Brain pericyte (primary cell): ENCODE results near the gene STXBP6.

ENCODE experiments used
- DNase-seq: peaks from one replicate; pipeline ENCODE4 v3.0.0-alpha.2; 2012; ENCODE audit warnings: low read depth, low spot score

Gene STXBP6

GRCh38 chr14:24887623-24888304 is 162.2 kb downstream of the STXBP6 start:
- DNase-seq, result no peak

GRCh38 chr14:24885410-24885913 is 164.5 kb downstream of the STXBP6 start:
- DNase-seq, result no peak

DNA sequence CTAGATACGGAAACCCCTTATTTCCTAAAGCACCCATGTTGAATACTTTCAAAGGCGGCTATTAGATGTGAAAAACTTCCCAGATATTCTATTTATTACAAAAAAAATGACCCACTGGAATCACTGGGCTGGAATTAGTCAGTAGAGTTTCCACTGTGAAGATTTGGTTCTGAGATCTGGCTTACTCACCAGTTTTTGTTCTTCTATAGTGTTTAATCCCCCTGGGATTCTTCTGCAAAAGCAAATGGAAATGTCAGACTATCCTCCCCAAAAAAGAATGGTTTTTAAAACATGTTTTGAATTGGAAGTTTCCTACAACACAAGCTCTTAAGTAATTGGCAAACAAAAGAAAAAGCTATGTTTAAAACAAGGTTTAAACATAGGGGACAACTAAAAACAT is 166.4 kb downstream of the STXBP6 start:
- no peak for DNase-seq

DNA sequence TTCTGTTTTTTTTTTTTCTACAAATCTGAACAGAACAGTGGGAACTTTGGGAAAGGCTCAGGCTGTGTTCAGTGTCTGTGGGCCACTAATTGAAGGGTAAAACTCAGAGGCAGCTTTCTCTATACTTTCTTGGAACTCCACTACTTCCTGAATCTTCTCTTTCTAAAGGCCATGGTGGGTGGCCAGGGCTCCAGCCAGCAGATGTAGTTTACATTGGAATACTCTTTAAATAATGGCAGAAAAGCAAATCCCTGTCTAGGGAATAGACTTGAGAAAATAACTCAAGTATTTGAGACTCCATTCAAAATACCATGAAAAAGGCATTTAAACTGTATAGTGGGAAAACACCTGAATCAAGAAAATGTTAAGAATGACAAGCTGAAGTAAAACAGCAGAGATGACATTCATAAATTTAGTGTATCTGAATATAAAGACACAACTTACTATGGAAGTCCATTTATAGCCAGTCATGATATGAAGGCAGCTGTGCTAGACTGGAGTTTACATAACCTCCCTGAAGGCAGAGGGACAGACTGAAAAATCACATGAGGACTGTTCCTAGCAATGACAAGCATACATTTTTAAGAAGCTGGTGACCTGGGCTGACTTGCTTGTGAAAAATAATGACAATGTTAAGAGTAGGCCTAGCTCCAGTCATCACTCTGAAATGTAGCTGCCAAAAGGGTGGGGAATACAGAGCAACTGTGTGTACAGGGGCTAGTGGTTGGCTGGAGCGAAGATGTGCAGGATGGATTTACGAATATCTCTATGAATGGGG is 168.6 kb downstream of the STXBP6 start:
- no peak for DNase-seq

GRCh38 chr14:24880689-24881088 is 169.3 kb downstream of the STXBP6 start:
- no peak for DNase-seq

DNA sequence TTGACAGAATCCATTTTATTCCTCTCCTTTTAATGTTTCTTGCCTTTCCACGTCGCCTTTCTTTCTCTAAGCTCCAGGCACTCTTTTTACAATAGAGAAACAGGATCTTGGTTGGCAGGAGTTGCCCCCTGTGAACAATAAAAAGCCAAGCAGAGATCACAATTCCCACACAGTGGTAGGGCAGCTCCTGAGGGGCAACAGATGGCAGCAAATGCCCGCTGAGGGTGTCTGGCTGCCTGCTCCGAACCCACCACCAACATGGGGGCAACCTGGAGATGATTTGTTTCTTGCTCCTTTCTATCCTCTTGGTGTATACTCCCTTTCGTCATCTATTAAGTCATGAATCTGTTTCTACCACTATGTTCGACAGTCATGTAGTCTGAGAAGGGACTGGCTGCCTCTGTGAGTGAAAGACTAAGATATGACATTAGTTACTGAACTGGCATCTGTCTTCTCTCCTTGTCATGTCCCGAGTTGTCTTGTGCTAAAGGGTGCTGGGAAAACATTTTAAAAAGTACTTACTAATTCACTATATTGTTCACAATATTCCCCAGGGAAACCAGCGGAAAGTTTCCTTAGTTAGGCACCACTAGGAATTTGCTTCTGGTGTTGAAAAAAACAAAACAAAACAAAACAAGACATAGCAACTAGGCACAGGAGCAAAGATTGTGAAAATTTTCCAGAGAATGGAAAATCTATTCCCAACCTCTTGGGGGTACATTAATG is 170.1 kb downstream of the STXBP6 start:
- no peak for DNase-seq

DNA sequence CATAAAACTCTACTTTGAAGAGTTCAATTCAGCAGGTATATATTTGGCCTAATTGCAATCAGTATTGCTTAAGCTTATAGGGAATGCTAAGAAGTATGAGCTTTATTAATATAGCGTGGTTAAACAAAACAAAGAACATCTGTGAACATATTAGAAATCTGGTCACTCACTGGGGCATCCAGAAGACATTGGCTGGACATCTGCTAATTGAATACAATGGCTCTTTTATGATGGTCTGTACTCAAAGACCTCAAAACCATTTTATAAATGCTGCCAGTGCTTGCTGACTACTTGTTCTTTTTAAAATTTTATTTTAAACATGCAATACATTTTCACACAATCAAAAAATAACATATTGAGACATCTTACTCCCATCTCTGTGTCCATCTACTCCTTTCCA is 173.0 kb downstream of the STXBP6 start:
- no peak for DNase-seq

GRCh38 chr14:24875991-24876878 is 173.7 kb downstream of the STXBP6 start:
- DNase-seq, result no peak

DNA sequence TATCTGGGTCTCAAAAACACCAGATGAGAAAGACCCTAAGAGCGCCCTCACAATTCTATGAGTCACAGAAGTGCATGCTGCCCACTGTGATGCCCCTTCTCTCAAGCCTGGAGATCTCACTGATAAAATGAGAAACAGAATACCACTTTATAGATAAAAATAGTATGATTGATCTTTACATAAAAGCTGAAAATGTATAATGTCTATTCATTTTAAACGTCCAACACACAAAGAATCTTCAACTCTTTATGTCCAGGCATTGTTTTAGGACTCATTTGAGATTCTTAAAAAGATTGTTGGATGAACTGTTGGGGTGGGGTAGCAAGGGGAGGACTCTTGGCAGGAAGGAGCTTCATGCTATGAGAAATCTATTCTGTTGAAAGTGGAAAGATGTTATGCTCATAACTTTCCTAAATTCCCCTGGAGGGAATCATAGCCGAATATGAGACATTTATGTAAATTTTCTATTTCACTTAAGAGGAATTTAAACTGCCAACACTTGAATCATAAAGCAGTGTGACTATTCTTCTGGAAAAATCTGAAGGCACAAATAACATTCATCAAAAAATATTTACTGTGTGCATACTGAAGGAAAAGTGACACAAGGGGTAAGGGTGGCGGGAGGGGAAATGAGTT is 174.6 kb downstream of the STXBP6 start:
- no peak for DNase-seq

DNA sequence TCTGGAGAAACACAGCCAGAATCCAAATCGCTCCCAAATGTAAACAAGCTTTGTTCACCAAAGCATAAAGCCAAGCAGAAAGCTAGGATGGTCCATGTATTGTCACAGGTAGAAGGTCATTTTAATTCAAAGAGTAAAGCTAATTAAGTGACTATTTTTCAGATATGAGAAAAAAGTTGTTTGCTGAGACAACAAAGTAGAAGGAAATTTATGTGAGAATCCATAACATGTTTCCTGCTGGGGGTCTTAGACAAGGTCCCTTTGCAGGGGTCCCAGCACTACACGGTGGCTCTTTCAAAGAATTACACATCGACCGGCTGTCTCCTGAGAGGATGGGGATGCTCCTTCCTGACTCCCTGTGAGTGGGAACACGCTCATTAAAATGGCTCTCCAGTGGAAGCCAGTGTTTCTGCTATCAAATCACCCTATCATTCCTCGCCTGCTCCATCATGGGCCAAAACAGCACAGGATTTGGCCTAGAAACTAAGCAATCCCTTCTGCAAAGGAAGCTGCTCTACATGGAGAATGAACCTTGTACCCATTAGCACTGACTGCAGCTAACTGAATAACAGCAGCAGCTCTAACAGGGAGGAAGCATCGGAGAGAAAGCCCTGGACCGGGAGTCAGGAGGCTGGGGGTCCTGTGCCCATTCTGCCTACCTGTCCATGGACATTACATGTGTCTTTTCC is 175.3 kb downstream of the STXBP6 start:
- DNase-seq, result no peak

DNA sequence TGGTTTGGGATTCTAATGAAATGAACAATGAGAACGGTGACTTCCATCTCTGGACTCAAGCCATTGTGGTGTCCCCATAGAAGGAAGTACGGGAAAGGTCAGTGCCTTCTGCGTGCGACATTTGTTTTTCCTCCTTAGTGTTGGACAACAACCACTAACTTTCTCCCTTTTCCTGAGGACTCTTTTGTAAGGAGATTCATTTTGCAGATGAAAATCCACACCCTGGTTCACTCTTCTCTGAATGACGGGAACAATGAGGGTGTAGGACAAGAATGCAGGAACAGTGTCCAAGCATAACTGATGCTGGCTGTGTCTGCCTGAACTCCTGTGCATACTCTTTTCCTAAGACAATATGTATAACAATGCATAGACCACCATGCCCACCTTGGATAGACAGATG is 176.4 kb downstream of the STXBP6 start:
- DNase-seq, result no peak

DNA sequence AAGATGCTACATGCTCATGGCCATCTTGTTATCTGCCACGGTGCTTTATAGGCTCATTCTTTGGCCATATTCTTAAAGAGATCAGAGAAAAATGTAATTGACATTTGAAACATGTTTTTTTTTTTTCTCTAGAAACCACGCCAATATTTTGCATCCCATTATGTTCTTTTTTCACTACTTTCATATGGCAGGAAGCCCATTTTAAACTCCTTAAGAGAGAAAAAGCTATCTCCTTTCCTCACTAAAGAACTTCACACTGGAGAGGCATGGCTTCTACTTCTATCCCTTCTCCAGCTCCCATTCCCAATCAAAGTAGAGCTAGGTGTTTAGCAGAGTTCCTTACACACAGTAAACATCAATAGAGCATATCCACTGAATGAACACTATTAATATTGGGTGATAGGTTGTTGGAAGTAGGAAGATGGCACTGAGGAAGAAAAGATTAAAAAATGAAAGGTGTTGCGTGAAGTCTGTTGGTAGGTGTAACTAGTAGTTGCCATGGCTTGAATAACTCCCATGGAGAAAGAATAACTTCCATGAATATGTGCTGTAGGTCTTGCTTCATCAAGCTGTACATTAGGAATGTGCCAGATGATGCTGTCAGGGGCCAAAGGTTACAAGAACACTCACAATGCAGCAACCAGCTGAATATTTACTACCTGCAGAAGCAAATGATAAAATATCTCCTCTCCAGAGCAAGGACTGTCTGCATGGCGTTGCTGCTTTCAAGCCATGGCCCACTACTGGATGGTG is 178.8 kb downstream of the STXBP6 start:
- no peak for DNase-seq

DNA sequence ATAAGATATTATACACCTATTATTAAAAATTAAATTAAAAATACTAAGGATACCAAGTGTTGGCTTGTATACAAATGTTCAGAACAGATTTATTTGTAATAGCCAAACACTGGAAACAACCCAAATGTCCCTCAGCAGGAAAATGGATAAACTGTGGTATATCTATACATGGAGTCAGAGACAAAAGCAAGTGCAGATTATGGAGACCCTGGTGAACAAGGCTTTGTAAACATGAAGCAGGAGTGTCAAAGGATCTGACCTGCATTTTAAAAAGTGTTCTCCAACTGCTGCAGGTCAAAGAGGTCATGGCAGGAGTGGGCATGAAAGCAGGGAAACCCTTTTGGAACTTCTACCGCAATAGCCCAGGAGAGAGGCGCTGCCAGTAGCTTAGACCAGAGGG is 181.6 kb downstream of the STXBP6 start:
- no peak for DNase-seq

DNA sequence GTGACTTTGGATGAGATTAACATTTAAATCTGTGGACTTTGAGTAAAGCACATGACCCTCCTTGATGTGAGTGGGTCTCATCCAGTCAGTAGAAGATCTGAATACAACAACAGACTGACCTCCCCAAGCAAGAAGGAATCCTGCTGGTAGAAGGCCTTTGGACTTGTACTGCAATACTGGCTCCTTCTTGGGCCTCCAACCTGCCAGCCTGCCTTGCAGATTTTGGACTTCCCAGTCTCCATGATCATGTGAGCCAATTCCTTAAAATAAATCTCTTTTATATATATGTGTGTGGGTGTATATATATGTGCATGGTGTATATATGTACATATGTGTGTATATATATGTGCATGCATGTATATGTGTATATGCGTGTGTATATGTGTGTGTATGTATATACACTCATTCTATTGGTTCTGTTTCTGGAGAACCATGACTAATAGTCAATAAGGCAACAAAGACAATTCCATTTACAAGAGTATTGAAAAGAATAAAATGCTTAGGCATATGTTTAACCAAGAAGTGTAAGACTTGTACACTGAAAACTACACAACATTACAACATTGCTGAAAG is 183.8 kb downstream of the STXBP6 start:
- no peak for DNase-seq

- no peak for DNase-seq
These were observed 185.8 kb downstream of the STXBP6 start for GRCh38 chr14:24863968-24864684.

GRCh38 chr14:24861083-24861630 is 188.8 kb downstream of the STXBP6 start:
- DNase-seq, result no peak

GRCh38 chr14:24859559-24859958 is 190.4 kb downstream of the STXBP6 start:
- no peak for DNase-seq

DNA sequence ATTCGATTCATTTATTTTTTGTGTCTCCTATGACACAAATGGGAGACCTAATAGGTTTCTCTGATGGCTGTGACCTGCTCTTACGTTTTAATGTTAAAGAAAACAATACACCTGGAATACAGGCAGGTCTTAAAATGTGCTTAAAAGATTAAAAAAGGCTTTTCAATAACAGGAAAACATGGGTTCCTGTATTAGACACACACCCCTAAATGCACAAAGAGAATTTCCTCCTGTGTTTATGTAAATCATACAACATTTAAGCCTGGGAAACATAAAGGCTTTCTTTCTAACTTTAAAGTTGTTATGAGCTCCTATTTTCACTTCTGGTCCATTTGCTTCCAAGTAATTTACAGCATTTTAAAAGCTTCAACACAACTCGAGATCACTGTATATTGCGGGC is 191.3 kb downstream of the STXBP6 start:
- DNase-seq, result no peak
